GM18505 (cell line): ENCODE results near the gene CFAP57.

Experiments
- ATAC-seq: cut with Tn5 transposase; IDR thresholded peaks from one replicate; pipeline ENCODE4 v1.9.1; 2021; ENCODE audit not compliant: unreplicated experiment
- POLR2A ChIP-seq: IDR thresholded peaks from 4 replicates; pipeline ENCODE4 v1.6.1; 2011; ENCODE audit warnings: borderline replicate concordance; ENCODE audit not compliant: insufficient read depth, insufficient read length; ENCODE audit errors: extremely low read depth

Gene CFAP57

GRCh38 chr1:43225168-43225567 is 53.0 kb downstream of the CFAP57 start:
- TF ChIP-seq POLR2A, result no peak
- ATAC-seq, result no peak

GRCh38 chr1:43227143-43227764 is 55.1 kb downstream of the CFAP57 start:
- TF ChIP-seq POLR2A, result no peak
- ATAC-seq, result no peak

GRCh38 chr1:43229826-43230780 is 58.0 kb downstream of the CFAP57 start:
- TF ChIP-seq POLR2A, result no peak
- ATAC-seq, result no peak

GRCh38 chr1:43232074-43232473 is 59.9 kb downstream of the CFAP57 start:
- ATAC-seq, result no peak
- no peak for TF ChIP-seq POLR2A

GRCh38 chr1:43232482-43232881 is 60.4 kb downstream of the CFAP57 start:
- ATAC-seq, result no peak
- no peak for TF ChIP-seq POLR2A

GRCh38 chr1:43233631-43234030 is 61.5 kb downstream of the CFAP57 start:
- TF ChIP-seq POLR2A, result no peak
- no peak for ATAC-seq

GRCh38 chr1:43234267-43234666 is 62.1 kb downstream of the CFAP57 start:
- ATAC-seq, result no peak
- TF ChIP-seq POLR2A, result no peak

- no peak for TF ChIP-seq POLR2A
Observed at GRCh38 chr1:43235040-43235439, 62.9 kb downstream of the CFAP57 start.

GRCh38 chr1:43235451-43236121 is 63.5 kb downstream of the CFAP57 start:
- TF ChIP-seq POLR2A, result no peak
- ATAC-seq, result no peak

More at GRCh38 chr1:43235040-43235439, 62.9 kb downstream of the CFAP57 start:
- ATAC-seq, result no peak

- no peak for ATAC-seq
- no peak for TF ChIP-seq POLR2A
Observed at GRCh38 chr1:43237121-43237520, 65.0 kb downstream of the CFAP57 start.

- no peak for ATAC-seq
- TF ChIP-seq POLR2A, result no peak
Observed at GRCh38 chr1:43238085-43238484, 66.0 kb downstream of the CFAP57 start.

GRCh38 chr1:43238991-43239469 is 66.9 kb downstream of the CFAP57 start:
- TF ChIP-seq POLR2A, result no peak
- peak; percentile 21 for ATAC-seq

- no peak for TF ChIP-seq POLR2A
- ATAC-seq, result peak; percentile 49
Observed at GRCh38 chr1:43239484-43239883, 67.4 kb downstream of the CFAP57 start.
